ENCODE results near the gene PLCXD1.

PLCXD1 gene

DNA sequence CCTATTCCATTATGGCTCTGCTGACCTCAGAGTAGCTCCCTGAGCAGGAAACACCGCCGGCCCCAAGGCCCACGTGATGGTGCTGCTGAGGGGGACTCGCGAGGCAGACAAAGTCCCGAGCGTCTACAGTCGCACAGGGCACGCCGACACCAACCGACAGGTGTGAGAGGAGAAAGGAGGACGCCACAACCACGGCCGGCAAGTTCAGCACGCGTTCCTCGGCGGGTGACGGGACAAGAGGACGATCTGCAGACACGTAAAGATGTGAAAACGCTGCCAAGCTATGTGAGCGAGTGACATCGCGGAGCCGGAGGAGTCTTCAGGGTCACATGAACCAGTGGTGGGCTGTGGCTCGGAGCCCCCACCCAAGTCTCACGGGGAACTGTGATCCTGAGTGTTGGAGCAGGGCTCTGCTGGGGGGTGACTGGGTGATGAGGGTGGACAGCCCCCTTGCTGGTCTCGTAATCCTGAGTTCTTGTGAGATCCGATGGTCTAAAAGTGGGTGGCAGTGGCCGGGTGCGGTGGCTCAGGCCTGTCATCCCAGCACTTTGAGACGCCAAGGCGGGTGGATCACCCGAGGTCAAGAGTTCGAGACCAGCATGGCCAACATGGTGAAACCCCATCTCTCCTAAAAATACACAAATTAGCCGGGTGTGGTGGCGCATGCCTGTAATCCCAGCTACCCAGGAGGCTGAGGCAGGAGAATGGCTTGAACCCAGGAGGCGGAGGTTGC lies 71.6 kb downstream of the PLCXD1 start:
- no peak for DNase-seq
